ENCODE results near the gene BRD9. TPM values are rescaled to one million over a fixed set of nuclear protein-coding genes. Genes with fewer than 3 reads are reported as not detected.
"Not testable (repeated sequence)": the region's sequence is repeated elsewhere in the genome, so short reads cannot be mapped to it uniquely, and the experiment has no call there.

Gene BRD9
- total RNA-seq, 3 donors from 2014 or later = 60.9 to 67.7 (median 64.6) TPM

GRCh38 chr5:847736-848135, 44.9 kb downstream of the BRD9 start:
- not testable (repeated sequence) for H3K9me3 Mint-ChIP-seq; H3K4me1 Mint-ChIP-seq (ENCODE audit: low read depth); H3K36me3 Mint-ChIP-seq (ENCODE audit: insufficient read depth); DNase-seq; ATAC-seq; H3K4me3 Mint-ChIP-seq; H3K27me3 Mint-ChIP-seq (ENCODE audit: low read depth)

DNA sequence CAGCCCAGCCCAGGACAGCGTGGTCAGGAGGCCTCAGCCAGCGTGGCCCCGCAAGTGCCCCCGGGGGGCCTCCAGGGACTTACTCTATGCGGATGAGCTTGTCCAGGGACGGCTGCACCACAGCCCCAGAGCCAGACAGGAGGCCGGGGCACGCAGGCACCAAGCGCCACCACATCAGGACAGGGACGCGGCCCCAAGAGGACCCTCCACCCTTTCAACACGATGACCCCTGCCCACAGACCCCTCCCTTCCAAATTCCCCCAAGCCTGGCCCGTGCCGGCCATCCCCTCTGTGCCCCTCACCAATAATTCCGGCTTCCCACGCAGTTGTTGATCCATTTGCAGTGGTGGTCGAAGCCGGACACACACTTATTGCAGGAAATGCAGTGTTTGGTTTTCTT, 45.4 kb downstream of the BRD9 start:
- not testable (repeated sequence) for H3K27me3 Mint-ChIP-seq (ENCODE audit: low read depth); H3K9me3 Mint-ChIP-seq; DNase-seq; H3K4me1 Mint-ChIP-seq (ENCODE audit: low read depth); H3K36me3 Mint-ChIP-seq (ENCODE audit: insufficient read depth); ATAC-seq; H3K4me3 Mint-ChIP-seq

DNA sequence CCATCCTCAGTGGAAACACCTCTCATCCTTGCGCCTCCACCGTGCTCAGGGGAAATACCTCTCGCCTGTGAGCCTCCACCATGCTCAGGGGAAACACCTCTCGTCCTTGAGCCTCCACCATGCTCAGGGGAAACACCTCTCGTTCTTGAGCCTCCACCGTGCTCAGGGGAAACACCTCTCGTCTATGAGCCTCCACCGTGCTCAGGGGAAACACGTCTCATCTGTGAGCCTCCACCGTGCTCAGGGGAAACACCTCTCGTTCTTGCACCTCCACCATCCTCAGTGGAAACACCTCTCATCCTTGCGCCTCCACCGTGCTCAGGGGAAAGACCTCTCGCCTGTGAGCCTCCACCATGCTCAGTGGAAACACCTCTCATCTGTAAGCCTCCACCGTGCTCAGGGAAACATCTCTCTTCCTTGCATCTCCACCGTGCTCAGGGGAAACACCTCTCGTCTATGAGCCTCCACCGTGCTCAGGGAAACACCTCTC, 46.0 kb downstream of the BRD9 start:
- H3K9me3 Mint-ChIP-seq; H3K4me3 Mint-ChIP-seq; H3K36me3 Mint-ChIP-seq (ENCODE audit: insufficient read depth); H3K27me3 Mint-ChIP-seq (ENCODE audit: low read depth); DNase-seq; H3K4me1 Mint-ChIP-seq (ENCODE audit: low read depth): not testable (repeated sequence)
- ATAC-seq = peak in 1 of 2 donors; percentile 60

GRCh38 chr5:845676-846601, 46.7 kb downstream of the BRD9 start:
- H3K4me3 Mint-ChIP-seq; DNase-seq; H3K36me3 Mint-ChIP-seq (ENCODE audit: insufficient read depth); H3K27me3 Mint-ChIP-seq (ENCODE audit: low read depth); H3K4me1 Mint-ChIP-seq (ENCODE audit: low read depth); H3K9me3 Mint-ChIP-seq: not testable (repeated sequence)
- peak in 1 of 2 donors; percentile 15 for ATAC-seq

DNA sequence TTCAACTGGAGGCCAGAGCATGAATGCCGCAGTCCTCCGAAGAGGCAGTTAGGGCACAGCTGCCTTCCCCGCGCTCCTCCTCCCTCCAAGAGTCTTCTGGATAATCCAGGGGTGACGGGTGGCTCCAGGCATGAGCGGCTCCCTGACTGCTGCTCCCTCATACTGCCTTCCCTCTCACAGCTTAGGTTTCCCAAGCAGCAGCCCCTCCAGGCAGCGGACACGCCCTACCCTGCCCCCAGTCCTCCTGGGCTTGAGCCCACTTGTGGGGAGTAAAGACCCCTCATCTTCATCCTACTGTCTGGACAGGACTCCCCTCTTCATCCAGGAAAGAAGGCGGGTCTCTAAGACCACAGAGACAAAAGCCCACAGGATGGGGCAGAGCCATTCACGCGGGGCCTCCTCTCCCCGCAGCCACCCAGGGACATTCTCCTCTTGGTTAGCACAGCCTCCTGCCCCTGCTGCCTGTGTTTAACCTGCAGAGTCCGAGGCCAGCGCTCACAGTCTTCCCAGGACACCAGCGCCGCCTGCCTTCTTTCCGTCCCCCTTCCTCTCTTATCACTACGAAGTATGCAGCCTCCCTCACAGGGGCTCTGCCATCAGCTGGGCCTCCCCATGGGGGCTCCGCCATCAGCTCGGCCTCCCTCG, 47.4 kb downstream of the BRD9 start:
- H3K4me1 Mint-ChIP-seq (ENCODE audit: low read depth); ATAC-seq; H3K9me3 Mint-ChIP-seq; H3K4me3 Mint-ChIP-seq; H3K36me3 Mint-ChIP-seq (ENCODE audit: insufficient read depth); H3K27me3 Mint-ChIP-seq (ENCODE audit: low read depth); DNase-seq: not testable (repeated sequence)

GRCh38 chr5:844426-844825, 48.2 kb downstream of the BRD9 start:
- ATAC-seq; H3K36me3 Mint-ChIP-seq (ENCODE audit: insufficient read depth); DNase-seq; H3K27me3 Mint-ChIP-seq (ENCODE audit: low read depth); H3K9me3 Mint-ChIP-seq; H3K4me3 Mint-ChIP-seq; H3K4me1 Mint-ChIP-seq (ENCODE audit: low read depth): not testable (repeated sequence)

DNA sequence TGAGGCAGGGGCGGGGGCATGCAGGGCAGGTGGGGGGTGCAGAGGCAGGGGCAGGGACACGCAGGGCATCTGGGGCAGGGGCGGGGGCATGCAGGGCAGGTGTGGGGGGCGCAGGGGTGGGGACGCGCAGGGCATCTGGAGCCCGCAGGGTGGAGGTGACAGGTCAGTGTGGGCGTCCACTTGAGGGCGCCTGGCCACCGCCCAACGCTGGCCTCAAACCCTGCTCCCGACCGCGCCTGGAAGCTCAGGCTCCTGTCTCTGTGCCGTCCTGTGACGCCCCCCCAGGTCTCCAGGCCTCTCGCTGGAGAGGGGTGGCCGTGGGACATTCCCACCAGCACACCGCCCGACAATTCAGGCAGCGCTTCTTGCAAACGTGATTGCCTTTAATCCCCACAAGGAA, 48.7 kb downstream of the BRD9 start:
- not testable (repeated sequence) for H3K9me3 Mint-ChIP-seq; H3K4me1 Mint-ChIP-seq (ENCODE audit: low read depth); H3K27me3 Mint-ChIP-seq (ENCODE audit: low read depth); H3K4me3 Mint-ChIP-seq; H3K36me3 Mint-ChIP-seq (ENCODE audit: insufficient read depth); ATAC-seq
- DNase-seq = peak; percentile 1

- DNase-seq = peak; percentile 4
- H3K27me3 Mint-ChIP-seq (ENCODE audit: low read depth); ATAC-seq; H3K4me3 Mint-ChIP-seq; H3K36me3 Mint-ChIP-seq (ENCODE audit: insufficient read depth); H3K4me1 Mint-ChIP-seq (ENCODE audit: low read depth); H3K9me3 Mint-ChIP-seq: not testable (repeated sequence)
Observed at GRCh38 chr5:843371-843770, 49.2 kb downstream of the BRD9 start.

DNA sequence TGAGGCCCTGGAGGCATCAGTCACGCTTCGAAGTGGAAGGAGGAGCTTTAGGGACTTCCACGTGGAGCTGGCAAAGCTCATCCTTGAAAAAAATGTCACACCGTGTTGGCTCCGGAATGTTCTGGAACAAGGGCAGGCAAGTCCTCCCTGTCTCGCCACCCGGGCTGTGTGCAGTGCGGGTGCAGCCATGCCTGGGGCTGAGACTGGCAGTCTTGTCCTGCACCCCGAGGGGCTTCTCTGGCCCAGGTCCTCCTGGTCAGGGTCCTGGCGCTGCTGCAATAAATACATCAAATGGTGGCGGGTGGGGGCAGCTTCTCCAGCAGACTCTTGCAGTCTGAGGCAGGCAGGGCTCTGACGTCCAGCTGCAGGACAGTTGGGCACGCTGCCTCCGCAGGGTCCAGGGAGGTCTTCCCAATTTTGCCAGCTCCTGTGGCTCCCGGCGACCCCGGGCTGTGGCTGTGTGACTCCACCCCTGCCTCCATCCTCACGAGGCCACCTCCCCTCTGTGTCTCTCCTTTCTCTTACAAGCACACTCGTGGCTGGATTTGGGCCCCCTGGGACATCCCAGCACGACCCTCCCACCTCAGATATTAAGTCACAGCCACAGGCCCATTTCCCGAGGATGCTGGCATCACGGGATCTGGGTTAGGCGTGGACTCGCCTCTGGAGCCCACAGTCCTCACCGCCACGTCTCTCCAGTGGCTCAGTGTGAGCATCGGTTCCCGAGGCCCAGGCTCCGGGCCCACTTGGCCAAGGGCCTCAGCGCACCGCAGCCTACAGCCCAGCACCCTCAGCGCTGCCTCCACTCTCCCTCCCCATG, 50.0 kb downstream of the BRD9 start:
- H3K9me3 Mint-ChIP-seq; H3K4me3 Mint-ChIP-seq; H3K4me1 Mint-ChIP-seq (ENCODE audit: low read depth); ATAC-seq; H3K27me3 Mint-ChIP-seq (ENCODE audit: low read depth); H3K36me3 Mint-ChIP-seq (ENCODE audit: insufficient read depth): not testable (repeated sequence)
- DNase-seq = peak; percentile 4

DNA sequence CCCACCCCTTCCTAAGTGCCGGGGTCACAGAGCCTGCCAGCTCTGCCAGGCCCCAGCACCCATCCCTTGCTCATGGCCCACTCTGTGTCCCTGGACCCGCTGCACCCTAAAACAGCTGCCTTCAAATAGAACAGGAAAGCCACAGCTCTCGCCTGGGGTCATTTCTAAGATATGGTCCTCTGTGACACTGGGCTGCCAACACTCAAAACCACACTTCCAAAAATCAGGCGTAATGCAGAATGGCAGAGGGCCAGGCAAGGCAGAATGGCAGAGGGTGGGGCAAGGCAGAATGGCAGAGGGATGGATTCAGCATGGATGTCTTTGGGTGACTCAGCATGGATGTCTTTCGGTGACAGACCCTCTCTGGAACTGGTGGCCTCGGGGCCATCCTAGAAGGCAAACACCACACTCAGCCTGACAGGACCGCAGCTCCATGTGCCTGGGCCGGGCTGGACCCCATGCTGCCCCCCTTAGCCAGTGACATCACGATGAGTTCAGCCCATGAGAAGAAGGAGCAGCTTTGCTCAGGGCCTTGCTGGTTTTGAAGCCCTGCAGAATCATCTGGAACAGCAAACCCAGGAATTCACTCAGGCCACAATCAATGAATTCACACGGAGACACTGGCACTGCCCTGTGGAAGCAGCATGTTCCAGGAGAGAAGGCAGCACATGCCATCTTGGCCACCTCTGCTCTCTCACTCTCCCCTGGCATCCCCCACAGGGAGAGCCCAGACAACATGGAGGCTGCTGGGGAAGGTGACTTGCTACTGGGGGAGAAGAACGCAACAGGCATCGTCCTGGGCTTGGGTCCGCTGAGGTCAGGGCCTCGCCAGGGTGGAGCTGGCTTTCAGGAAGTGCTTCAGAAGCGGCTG, 50.8 kb downstream of the BRD9 start:
- H3K4me1 Mint-ChIP-seq (ENCODE audit: low read depth); H3K36me3 Mint-ChIP-seq (ENCODE audit: insufficient read depth); H3K27me3 Mint-ChIP-seq (ENCODE audit: low read depth); H3K9me3 Mint-ChIP-seq; H3K4me3 Mint-ChIP-seq; ATAC-seq: not testable (repeated sequence)
- peak; percentile 1 for DNase-seq

- not testable (repeated sequence) for H3K9me3 Mint-ChIP-seq; ATAC-seq; H3K36me3 Mint-ChIP-seq (ENCODE audit: insufficient read depth); H3K27me3 Mint-ChIP-seq (ENCODE audit: low read depth); H3K4me3 Mint-ChIP-seq; H3K4me1 Mint-ChIP-seq (ENCODE audit: low read depth)
- peak; percentile 0 for DNase-seq
Observed at GRCh38 chr5:840974-841435, 51.6 kb downstream of the BRD9 start.

GRCh38 chr5:840118-840973, 52.3 kb downstream of the BRD9 start:
- H3K36me3 Mint-ChIP-seq (ENCODE audit: insufficient read depth); H3K4me1 Mint-ChIP-seq (ENCODE audit: low read depth); H3K27me3 Mint-ChIP-seq (ENCODE audit: low read depth); H3K4me3 Mint-ChIP-seq; ATAC-seq; H3K9me3 Mint-ChIP-seq: not testable (repeated sequence)
- DNase-seq = peak; percentile 3

- ATAC-seq; DNase-seq; H3K4me1 Mint-ChIP-seq (ENCODE audit: low read depth); H3K9me3 Mint-ChIP-seq; H3K4me3 Mint-ChIP-seq; H3K36me3 Mint-ChIP-seq (ENCODE audit: insufficient read depth); H3K27me3 Mint-ChIP-seq (ENCODE audit: low read depth): not testable (repeated sequence)
Observed at GRCh38 chr5:838431-838851, 54.2 kb downstream of the BRD9 start.
